ENCODE measurements around the gene IL21.

The IL21 gene

DNA sequence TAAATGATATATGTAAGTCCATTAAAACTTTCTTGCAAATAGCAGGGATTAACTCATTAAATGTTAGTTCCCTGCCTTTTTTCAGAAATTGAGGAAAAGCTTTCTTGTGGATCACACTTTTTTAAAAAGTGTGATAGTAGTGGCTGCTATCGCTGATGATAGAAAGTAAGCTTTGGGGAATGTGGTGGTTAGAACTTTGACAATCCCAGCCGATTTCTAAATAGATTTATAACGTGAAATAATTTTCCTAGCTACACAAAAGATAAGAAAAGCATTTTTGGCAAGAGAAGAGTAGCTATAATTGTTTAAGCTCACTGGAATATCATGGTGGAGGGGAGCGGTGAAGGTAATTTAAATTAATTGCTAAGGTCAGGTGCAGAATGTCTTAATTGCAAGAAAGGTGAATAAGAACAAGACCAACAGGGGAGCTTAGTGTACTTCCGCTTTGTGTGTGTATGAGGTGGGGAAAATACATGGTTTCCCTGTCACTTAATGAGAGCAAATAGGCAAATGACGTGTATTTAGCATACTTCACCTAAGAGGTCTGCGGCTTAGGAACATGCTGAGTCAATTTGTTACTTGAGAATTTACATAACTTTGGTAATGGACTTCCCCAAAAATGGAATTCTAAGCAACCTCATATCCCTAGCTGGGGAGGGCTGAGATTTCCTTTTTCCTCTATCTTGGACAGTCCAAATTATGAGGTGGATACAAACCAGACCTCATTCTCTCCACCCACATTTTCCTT lies 11.7 kb upstream of the IL21 start:
- no peak for DNase-seq

DNA sequence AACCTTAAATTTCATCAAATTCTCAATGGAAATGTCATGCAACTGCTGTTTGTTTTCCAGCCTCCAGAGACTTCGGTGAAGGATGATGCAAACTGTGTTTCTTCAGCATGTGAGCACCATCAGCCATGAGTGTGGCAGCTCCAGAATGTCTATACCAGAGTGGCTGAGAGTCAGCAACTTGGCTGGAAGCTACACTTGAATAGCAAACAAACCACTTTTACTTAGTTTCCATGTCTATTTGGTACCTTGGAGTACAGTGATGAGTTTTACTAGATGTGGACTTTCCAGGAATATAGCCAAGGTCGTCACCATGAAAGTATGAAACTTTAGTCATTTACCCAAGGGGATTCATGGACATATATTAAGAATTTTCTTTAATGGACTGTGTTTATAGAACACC lies 4.3 kb upstream of the IL21 start:
- no peak for DNase-seq

DNA sequence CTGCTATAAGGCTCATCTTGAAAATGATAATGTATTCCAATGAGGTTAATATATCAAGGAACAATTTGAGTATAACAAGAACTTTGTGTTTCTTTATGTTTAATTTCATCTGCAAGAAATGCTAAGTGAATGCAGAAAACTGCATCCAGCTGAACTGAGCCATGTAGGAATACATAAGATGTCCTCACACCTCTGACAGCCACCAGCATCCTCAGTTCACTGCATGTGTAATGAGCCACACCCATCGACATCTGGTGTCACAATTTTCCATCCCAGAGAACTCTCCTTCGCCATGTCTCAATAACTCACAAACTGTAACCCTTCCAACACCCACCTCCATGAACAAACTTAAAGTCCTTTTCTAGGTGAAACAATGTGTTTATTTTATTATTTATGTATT lies 3.3 kb upstream of the IL21 start:
- peak; percentile 1 for DNase-seq

DNA sequence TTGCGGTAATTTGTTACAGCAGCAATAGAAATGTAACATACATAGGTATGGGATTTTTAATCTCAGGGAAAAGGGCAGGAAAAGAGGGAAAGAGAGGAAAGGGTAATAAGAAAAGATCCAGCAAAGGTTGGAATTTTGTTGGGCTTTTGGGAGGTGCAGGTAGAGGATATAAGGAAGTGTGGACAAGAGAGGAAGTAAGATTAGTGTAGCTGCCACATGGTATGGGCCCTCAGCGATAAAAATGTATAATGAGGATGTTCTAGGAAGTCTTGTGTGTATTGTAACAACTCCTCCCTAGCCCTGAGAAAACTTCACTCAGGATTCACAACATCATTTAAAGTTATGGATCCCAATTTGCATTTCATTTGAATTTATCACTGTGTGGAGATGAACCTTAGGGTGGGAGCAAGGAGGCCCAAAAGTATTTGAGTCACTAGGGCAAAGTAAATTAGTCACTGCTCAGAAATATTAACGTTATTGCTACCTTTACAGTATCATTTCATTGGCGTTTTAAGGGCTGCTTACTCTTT lies 2.8 kb upstream of the IL21 start:
- DNase-seq, result no peak

DNA sequence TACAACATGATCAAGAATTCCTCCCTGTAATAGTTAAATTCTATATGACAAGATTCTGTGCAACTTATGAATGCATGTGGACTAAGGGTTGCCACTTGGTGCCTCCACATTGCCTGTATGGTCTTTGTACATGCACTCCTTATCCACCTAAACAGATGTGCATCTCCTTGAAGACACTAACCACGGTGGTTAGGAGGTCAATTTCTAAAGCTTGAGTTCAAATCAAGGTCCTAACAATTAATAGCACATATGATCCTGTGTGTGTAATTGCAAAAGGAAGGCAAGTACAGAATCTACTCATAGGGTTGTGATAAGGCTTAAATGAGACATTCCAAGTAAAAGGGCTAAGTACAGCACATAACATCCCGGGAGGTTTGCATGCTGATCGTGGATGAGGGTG lies 1.5 kb upstream of the IL21 start:
- DNase-seq, result no peak

DNA sequence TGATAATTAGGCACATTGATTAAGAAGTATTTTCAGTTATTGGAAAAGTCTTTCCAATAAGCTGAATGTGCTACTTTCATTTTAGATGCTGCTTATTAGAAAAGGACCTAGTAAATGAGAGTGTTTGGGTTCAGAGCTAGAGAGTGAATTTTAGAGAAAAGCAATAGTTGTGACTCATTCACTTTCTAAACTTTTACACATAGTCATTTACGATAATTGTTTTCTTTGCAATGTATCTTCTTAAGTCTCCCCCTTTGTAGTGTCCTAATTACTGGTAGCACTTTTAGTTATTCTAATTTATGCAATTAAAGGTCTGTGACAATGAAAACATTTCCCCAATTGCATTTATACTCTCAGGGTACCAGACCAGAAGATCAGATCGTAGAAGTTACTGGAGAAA lies 1.3 kb downstream of the IL21 start:
- no peak for DNase-seq

DNA sequence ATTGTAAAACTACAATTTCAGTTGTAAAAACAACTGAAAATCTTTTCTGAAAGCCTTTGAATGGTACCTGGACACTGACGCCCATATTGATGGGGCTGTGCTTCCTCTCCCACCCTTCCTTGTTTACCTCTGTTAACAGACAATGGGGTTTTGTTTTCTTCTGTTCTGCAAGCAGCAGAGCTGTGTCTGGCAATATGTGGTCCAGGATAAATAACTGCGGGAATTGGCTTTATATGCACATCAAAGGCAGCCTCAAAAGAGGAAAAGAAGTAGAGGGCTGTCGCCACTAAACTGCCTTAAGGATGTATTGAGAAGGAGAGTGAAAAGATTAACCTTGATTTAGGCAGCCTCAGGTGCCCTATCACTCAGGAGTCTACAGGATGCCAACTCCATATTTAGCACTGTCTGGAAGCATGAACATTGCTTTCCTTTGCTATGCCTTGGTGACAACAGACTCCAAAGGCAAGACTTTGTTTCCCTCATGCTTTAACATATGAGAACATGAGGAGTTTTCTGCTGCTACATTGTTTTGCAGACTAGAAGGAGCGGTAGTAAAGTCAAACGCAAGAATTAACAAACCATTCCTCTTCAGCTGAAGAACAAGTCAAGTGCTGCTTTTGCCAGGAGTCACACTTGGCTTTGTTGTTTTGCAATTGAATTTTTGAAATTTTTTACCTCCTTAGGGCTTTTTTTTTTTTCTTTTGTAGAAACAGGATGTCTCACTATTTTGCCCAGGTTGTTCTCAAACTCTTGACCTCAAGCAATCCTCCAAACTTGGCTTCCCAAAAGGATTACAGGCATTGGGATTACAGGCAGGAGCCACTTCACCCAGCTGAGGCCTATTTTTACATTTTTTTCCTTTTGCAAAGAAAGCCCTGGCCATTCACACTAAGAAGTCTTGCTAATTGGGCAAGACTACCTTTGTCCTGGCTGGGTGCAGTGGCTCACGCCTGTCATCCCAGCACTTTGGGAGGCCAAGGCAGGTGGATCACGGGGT lies 3.0 kb downstream of the IL21 start:
- no peak for DNase-seq

DNA sequence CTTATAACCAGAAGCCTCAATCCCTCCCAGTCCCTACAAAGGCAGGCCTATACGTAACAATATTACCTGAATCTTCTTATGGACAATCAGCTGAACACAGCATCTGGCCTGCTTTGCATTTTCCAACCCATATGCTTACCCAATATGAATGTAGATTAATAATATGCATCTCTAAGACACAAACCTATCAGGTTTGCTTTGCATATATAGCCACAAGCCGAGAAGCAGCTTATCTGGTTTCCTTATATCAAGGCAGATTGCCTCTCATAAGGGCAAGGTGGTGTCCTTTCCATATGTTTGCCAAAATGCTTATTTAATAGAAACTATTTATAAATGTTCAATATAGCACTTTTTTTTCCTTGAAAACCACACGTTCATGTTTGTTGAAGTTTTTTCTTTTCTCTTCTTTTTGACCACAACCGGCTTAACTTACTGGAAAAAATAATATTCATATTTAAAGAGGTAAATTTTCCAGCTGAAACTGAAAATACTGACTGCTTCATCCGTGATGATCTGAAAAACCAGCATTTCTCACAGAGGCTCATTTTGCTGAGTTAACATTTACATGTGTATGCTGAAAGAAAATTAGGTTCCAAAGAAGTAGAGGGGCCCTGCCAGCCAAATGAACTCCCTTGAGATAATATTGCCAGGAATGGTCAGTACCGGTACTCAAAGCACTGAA lies 3.8 kb downstream of the IL21 start:
- DNase-seq, result no peak

DNA sequence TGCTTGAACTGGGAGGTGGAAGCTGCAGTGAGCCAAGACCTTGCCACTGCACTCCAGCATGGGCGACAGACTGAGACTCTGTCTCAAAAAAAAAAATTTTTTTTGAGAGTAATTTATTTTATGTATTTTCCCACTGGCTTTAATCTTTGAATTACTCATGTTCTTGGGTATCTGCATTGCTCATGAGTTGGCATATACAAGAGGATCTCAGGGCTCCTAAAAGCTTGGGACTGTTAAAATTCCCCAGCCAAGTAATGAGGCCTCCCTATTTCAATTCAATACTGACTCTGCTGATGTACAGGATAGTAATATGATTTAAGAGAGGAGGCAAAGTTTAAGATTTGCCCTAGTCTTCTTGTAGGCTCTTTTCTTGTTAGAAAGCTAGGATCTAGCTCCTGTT lies 6.2 kb downstream of the IL21 start:
- DNase-seq, result no peak

DNA sequence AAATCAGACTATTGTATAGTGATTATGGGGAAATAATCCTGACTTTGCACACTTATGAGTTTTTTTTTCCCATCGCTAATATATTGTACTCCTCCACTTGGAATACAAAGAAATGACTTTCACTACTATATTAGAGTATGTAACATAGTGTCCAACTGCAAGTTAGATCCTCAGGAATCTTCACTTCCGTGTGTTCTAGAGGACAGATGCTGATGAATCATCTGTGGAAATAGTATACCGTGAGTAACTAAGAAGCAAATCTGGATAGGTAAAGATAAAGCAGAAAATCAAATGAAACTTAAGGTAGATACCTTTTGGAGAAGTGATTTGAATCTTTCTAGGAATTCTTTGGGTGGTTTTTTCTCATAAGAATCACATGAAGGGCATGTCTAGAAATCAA lies 8.3 kb downstream of the IL21 start:
- no peak for DNase-seq

DNA sequence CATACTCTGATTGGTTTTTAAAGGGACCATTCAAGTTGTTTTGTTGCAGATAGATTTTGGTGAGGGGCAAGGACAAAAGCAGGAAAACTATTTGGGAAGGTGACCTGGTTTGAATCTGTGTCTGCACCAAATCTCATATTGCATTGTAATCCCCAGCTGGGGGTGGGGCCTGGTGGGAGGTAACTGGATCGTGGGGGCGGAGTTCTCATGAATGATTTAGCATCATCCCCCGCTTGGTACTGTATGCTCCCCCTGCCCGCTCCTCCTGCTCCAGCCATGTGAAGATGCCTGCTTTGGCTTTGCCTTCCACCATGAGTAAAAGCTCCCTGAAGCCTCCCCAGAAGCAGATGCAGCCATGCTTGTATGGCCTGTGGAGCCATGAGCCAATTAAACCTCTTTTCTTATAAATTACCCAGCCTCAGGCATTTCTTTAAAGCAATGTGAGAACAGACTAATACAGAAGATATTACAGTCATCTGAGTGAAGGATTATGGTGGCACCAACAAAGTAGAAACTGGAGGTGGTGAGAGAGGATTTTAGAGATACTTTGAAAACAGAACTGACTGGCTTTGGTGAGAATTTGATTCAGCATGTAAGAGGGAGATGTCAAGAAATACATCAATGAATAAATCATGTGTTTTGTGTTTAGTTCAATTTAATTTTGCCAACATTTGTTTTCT lies 14.4 kb downstream of the IL21 start:
- DNase-seq, result no peak

DNA sequence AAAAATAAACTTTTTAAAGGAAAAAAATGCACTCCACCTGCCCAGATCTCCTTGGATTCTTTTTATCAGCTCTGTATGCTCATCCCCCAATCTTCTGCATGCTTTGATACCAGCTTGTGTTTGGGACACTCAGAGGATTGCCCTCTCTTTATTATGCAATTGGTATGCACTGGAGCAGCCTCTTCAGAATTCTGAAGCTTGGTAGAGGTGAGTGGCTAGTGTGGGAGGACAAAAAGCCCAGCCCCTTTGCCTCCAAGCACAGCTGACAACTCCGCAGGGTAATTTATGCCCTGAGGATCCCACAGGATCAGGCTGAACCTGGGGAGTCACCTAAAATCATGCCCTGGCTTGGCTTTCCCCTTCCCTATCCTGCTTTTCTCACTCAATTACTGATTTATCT lies 16.7 kb downstream of the IL21 start:
- DNase-seq, result no peak

DNA sequence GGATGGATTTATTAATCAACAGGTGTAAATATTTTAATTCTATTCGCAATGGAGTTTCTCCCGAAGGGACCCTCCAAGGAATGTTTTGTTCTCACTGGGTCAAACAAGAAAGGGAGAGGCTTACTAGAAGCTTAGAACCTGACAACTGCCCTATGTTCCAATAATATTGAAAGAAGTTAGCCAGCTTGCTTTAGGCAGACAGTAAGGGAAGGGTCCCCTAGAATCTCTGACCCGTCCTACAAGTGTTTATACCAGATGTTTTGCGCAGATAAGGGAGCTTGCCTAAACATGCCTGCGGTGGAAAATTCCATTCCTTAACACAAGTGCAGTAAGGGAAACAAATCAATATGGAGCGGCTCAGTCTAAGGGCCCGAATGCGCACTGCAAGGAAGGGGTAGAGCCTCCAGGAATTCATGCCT lies 17.7 kb downstream of the IL21 start:
- DNase-seq, result no peak

DNA sequence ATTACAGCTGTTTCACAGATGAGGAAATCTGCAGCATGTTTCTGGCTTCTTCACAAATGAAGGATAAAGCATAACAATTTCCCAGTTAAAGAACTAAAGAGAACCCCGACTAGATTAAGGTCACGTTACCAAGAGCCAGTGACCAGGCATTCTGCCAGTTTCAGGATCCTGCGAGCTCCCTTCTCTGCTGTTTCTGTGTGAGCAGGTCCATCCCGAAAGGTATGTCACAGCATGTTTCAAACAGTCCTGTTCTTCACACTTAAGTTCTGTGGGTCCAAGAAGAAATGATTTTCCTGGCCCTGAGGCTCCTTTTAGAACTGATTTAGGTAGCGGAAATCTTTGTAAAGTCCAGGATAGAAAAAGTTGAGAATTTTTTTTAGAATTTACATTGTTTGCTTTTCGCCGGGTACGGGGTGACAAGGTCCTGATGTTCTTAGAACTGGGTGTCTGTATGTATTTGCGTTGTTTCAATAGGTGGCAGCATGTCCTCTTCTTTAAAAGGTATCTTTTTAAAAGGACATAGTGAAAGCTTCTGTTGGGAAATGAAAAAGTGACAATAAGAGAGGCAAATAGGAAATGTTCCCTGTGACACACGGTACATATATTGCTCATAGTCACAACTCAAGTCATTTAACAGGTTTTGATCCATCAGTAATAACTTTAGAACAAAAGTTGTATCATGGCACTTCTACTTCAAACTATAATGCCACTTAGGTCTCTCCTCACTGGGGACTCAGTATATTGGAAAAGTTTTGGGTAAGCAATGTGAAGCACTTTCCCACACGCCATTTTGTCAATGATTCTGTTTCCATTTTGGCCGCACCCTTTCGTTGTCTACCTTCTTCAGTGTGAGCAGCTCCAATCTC lies 18.4 kb downstream of the IL21 start:
- no peak for DNase-seq

DNA sequence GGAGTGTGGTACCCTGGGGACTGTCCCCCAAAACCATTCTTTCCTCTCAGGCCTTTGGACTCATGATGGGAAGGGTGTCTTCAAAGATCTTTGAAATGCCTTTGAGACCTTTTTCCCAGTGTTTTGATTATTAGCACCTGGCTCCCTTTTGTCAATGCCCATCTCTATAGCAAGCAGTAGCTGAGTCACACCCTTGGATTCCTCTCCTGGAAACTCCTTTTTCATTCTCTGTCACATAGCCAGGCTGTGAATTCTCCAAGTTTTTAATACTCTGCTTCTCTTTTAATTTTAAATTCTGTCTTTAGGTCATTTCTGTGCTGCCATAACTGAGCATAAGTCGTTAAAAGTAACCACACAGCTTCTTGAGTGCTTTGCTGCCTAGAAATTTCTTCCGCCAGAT lies 29.7 kb downstream of the IL21 start:
- no peak for DNase-seq

DNA sequence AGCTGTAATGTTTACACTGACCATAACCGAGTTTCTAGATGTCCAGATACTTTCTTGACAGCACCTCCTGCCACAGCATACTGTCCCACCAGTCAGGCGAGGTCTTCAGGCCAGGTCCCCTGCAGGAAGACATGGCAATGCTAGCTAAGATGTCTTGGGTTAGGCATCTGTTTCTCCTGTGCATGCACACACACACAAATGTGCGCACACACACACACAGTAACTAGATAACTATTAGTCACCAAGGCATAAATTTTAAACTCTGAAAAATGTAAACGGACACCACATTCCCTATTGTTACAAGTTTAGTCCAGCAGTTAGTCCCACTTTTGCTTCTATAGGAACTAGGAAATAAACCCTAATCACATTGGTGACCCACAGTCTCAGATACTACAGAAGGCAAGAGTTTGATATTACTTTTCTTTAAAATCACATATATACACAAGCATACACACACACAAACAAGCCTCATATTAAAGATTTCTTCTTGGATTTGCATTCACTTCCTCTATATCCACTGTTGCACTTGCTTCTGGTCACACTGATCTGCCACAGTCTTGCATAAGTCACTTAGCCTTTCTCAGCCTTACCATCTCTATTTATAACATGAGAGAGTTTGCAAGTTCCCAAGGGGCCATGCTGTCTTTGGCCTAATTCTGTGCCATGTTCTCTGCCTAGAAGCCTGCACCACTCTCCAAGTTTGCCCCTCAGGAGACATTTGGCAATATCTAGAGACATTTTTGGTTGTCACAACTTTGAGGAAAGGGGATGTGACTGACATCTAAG lies 32.2 kb downstream of the IL21 start:
- DNase-seq, result no peak

DNA sequence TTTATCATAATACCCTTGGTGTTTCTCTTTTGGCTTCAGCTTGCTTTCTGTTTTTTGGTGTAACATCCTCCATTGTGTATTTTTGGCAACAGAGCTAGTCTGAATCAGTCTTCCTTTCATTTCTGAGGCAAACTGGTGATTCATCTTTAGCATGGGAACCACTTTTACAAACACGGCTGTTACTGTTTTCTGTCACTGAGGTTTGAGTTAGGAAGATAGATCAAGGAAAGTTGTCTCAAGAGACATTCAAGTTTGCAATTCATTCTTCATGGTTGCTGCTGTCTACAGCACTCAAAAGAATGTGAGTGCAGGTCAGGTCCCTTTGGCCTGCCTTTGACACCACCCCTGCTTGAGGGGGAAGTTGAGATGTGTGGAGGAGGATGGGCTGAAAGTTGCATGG lies 36.3 kb downstream of the IL21 start:
- DNase-seq, result no peak

DNA sequence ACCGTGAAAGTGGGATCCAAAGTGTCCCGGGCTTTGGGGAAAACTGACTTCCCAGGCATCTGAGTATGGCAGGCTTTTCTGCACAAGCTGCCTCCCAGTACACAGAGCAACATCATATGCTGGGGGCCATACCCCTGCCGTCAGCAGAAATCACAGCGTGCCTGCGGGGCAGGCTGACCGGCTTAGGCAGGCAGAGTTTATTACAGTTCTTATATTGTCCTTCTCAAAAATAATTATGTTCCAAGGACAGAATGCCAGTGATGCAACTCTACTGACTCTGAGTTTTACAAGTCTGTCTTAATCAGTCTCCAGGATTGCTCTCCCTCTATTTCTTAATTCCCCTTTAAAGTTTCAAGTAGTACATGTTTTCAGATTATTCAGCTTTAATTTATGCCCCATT lies 37.0 kb downstream of the IL21 start:
- DNase-seq, result no peak

DNA sequence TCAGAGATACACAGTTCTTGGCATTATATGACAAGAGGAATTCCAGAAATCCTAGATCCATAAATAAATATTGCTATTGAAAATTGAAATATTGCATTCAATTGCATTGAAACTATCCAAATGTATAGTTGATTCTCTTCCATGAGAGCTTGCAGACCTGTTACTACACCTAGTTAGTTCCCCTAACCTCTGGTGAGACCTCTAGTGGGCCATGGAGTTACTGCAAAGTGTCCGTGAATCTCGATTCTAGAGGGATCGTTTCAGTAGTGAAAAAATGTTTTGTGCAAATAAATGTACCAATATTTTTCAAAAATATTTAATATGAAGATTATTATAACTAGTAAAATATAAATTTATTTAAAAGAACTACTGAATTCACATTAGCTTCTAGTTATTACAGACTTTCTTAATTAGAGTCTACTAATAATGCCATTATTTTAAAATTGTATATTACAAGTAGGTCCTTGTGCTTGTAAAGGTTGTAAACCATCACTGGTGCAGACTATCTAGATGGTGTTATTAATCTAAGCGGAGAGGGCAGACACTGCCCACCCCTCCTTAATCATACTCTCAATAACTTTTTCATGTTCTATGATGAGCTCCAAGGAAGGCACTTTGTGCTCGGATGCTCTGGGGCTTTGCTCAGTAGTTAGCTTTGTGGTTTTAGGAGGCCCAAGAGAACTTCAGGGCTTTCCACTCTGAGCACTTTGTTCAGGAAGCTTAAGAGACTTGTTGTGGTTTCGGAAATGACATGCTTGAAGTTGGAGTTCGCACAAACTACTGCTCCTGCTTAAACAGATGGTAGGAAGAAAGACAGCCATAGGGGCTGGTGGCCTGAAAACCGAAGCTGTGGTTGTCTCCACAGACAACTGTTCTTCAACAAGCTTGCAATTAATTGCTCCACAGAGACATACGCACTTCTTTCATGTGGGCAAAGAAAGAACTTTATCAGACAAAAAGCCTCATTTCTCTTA lies 42.8 kb downstream of the IL21 start:
- peak; percentile 9 for DNase-seq

DNA sequence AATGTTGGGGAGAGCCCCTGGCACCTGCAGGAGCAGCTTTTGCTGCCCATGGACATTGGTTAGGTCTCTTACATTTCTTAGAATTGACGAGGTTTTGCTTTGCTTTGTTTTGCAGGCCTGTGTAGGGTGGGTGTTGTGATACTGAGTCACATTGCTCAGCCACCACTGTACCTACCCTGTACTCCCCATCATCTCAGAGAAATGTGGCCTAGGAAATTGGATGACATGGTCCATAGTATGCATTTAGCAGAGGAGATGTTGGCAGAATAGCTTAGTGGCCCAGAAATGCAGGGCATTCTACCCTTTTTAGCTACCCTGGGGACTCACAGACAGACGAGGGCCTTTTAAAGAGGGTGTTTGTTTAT lies 43.7 kb downstream of the IL21 start:
- no peak for DNase-seq

All from NCI-H2171 treated with DMSO at 0.1 percent for 48 hours (cell line).